Breast epithelium (tissue), 3 donors: ENCODE data around the gene FCN2.

Source experiments
- POLR2A ChIP-seq: fragments of 450-650 bp; IDR thresholded peaks from one replicate; pipeline ENCODE4 v1.6.1; 2016; ENCODE audit warnings: antibody characterized with exemption, mild to moderate bottlenecking, moderate library complexity
- TF ChIP-seq, protein P1 (sequence below), 3 donors: fragments of 450-650 bp; IDR thresholded peaks; one replicate each; pipeline ENCODE4 v1.5.1; 2016 to 2017; ENCODE audit warnings: antibody characterized with exemption in 3 of 3, mild to moderate bottlenecking in 3 of 3, moderate library complexity in 3 of 3

DNA sequence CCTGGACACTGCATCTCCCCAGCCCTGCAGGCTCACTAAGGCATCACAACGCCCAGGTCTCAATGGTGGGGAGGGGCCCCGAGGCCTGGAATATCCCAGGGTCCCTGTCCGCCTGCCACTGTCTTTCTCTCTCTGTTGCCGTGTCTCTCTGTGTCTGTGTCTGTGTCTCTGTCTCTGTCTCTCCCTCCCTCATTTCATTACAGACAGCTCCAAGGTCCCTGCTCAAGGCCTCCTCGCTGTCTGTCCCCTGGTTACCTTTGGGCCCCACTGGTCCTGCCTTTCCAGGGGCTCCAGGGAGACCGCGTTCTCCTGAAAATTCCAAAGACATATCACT is 33.9 kb downstream of the FCN2 start:
- no peak for TF ChIP-seq POLR2A
- TF ChIP-seq, protein P1, sequence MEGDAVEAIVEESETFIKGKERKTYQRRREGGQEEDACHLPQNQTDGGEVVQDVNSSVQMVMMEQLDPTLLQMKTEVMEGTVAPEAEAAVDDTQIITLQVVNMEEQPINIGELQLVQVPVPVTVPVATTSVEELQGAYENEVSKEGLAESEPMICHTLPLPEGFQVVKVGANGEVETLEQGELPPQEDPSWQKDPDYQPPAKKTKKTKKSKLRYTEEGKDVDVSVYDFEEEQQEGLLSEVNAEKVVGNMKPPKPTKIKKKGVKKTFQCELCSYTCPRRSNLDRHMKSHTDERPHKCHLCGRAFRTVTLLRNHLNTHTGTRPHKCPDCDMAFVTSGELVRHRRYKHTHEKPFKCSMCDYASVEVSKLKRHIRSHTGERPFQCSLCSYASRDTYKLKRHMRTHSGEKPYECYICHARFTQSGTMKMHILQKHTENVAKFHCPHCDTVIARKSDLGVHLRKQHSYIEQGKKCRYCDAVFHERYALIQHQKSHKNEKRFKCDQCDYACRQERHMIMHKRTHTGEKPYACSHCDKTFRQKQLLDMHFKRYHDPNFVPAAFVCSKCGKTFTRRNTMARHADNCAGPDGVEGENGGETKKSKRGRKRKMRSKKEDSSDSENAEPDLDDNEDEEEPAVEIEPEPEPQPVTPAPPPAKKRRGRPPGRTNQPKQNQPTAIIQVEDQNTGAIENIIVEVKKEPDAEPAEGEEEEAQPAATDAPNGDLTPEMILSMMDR (IDR thresholded peaks at IDR 0.05) = no peak
